Testis (tissue), 3 donors: ENCODE measurements around the gene SPEM2. TPM values are rescaled to one million over a fixed set of nuclear protein-coding genes. Genes with fewer than 3 reads are reported as not detected.

Source experiments
- DNase-seq: peaks from one replicate; pipeline ENCODE4 v3.0.0-alpha.2; 2019
- H3K27ac ChIP-seq, 2 donors: fragments of 200-600 bp; sonication (generic); one replicate each; pipeline ENCODE4 v1.5.1; 2019
- H3K27me3 ChIP-seq: fragments of 200-600 bp; sonication (generic); one replicate; pipeline ENCODE4 v1.5.1; 2019
- H3K36me3 ChIP-seq: fragments of 200-600 bp; sonication (generic); one replicate; pipeline ENCODE4 v1.5.1; 2017; ENCODE audit warnings: low read depth; ENCODE audit errors: missing control alignments
- H3K4me1 ChIP-seq: fragments of 200-600 bp; sonication (generic); one replicate; pipeline ENCODE4 v1.5.1; 2019
- H3K4me3 ChIP-seq, 2 donors: fragments of 200-600 bp; sonication (generic); one replicate each; pipeline ENCODE4 v1.5.1; 2017 to 2019
- H3K9me3 ChIP-seq: fragments of 200-600 bp; sonication (generic); one replicate; pipeline ENCODE4 v1.5.1; 2017
- CTCF ChIP-seq, 3 experiments: fragments of 450-650 bp in 2 of 3; fragments of 200-600 bp in 1 of 3; sonication (generic) in 1 of 3; IDR thresholded peaks; one replicate each; pipeline ENCODE4 v1.5.1; 2016 to 2019; ENCODE audit warnings: antibody characterized with exemption in 3 of 3, mild to moderate bottlenecking in 2 of 3, moderate library complexity in 1 of 3
- POLR2A ChIP-seq: fragments of 450-650 bp; IDR thresholded peaks from one replicate; pipeline ENCODE4 v1.6.1; 2017; ENCODE audit warnings: antibody characterized with exemption, mild to moderate bottlenecking, moderate library complexity
- WGBS, 2 donors: methylation state at CpG; one replicate each; pipeline ENCODE4 v1.1.5; 2018; 5-methylcytosine and 5-hydroxymethylcytosine counted together
- intact Hi-C: fragments of 100-400 bp; cut with DNase I; formaldehyde crosslinking; loops from one replicate; pipeline ENCODE4 v1.15.1; 2023; ENCODE audit warnings: low total_unique reads
- polyA plus RNA-seq: library from polyadenylated mRNA; stranded (reverse); fragments of 350-450 nt; fragmentation: Illumina TruSeq; extraction: RNeasy Lipid Tissue Mini Kit (QIAGEN cat#74804); gene quantifications from one replicate; pipeline ENCODE4 v1.2.3, GENCODE V29; 2014; ENCODE audit warnings: low read depth, low replicate concordance; ENCODE audit not compliant: insufficient read depth
- total RNA-seq, 2 donors: library from RNA; depleted of rRNA; stranded (reverse); fragments of >200 nt; gene quantifications; one replicate each; pipeline ENCODE4 v1.2.3, GENCODE V29; 2016

The SPEM2 gene
- total and polyA plus RNA-seq, 3 donors from 2014 or later, result 41.4 to 202 (median 111) TPM

DNA sequence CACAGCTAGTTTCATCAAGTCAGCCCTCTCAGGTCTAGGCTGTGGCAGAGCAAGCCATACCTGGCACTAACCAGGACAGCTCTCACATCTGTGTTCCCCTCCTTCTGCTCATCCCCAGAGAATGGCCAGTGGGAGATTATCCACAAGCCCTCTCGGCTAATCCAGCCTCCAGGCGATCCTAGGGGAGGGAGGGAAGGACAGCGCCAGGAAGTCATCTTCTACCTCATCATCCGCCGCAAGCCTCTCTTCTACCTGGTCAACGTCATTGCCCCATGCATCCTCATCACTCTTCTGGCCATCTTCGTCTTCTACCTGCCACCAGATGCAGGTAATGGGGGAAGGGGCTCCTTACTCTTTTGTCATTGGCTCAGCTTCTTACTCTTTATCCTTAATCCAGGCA lies 23.0 kb downstream of the SPEM2 start:
- WGBS, 2 donors, result 93 to 94% methylated on average over 7 of the region's 7 CpGs
- Histone ChIP-seq H3K9me3 (no peaks in the 10 kb centered on the region), H3K27me3 (no peaks in the 10 kb centered on the region), H3K4me3 (no peak overlapping the region), H3K27ac (no peak overlapping the region), H3K36me3 (no peaks in the 10 kb centered on the region), H3K4me1 (peaks cover 7% of the 10 kb centered on the region)
- DNase-seq, result no peak
- intact Hi-C loops, result no loop called here
- no peak for TF ChIP-seq POLR2A
- TF ChIP-seq CTCF (IDR thresholded peaks at IDR 0.05), result no peak

- Histone ChIP-seq H3K9me3 (no peaks in the 10 kb centered on the region), H3K27ac (no peak overlapping the region), H3K4me1 (no peaks in the 10 kb centered on the region), H3K27me3 (no peaks in the 10 kb centered on the region), H3K36me3 (no peaks in the 10 kb centered on the region), H3K4me3 (no peak overlapping the region)
- intact Hi-C loops, result no loop called here
- no peak for DNase-seq
- 69 to 72% methylated on average over 3 of the region's 3 CpGs for WGBS, 2 donors
- no peak for TF ChIP-seq POLR2A
- no peak for TF ChIP-seq CTCF (IDR thresholded peaks at IDR 0.05)
Measured at GRCh38 chr17:7459961-7460545, 34.6 kb downstream of the SPEM2 start.

GRCh38 chr17:7460850-7461660 lies 35.6 kb downstream of the SPEM2 start:
- intact Hi-C loops, result no loop called here
- no peaks in the 10 kb centered on the region for H3K27me3 ChIP-seq
- H3K4me3 ChIP-seq, result no peak overlapping the region
- TF ChIP-seq CTCF (IDR thresholded peaks at IDR 0.05), result no peak
- no peak for TF ChIP-seq POLR2A
- peaks cover 1% of the 10 kb centered on the region for H3K4me1 ChIP-seq
- DNase-seq, result no peak
- H3K9me3 ChIP-seq, result no peaks in the 10 kb centered on the region
- no peaks in the 10 kb centered on the region for H3K36me3 ChIP-seq
- H3K27ac ChIP-seq, result no peak overlapping the region
- WGBS, 2 donors, result 83 to 93% methylated on average over 7 of the region's 7 CpGs

GRCh38 chr17:7462474-7463371 lies 37.3 kb downstream of the SPEM2 start:
- Histone ChIP-seq H3K9me3 (no peaks in the 10 kb centered on the region), H3K4me3 (no peak overlapping the region), H3K36me3 (no peaks in the 10 kb centered on the region), H3K27ac (no peak overlapping the region), H3K27me3 (no peaks in the 10 kb centered on the region), H3K4me1 (peaks cover 16% of the 10 kb centered on the region)
- WGBS, 2 donors, result 88 to 94% methylated on average over 24 to 36 of the region's 44 CpGs
- intact Hi-C loops, result no loop called here
- DNase-seq, result no peak
- TF ChIP-seq POLR2A, result no peak
- no peak for TF ChIP-seq CTCF (IDR thresholded peaks at IDR 0.05)
